OCI-LY1 (cell line): Measurements from ENCODE around the gene GSTM1.
"Not testable (repeated sequence)": the region's sequence is repeated elsewhere in the genome, so short reads cannot be mapped to it uniquely, and the experiment has no call there.

Source experiments
- CTCF ChIP-seq: fragments of 200-600 bp; sonication (generic), shearing (Covaris generic); IDR thresholded peaks from 2 replicates; pipeline ENCODE4 v1.5.1; 2017; ENCODE audit warnings: mild to moderate bottlenecking, antibody characterized with exemption, low read length, moderate library complexity, mixed read lengths
- EZH2 ChIP-seq: fragments of 200-600 bp; sonication (generic), shearing (Covaris generic); IDR thresholded peaks from 2 replicates; pipeline ENCODE4 v1.8.0; 2017; ENCODE audit warnings: borderline replicate concordance, mixed run types, mild to moderate bottlenecking, antibody characterized with exemption, low read length, moderate library complexity, mixed read lengths

DNA sequence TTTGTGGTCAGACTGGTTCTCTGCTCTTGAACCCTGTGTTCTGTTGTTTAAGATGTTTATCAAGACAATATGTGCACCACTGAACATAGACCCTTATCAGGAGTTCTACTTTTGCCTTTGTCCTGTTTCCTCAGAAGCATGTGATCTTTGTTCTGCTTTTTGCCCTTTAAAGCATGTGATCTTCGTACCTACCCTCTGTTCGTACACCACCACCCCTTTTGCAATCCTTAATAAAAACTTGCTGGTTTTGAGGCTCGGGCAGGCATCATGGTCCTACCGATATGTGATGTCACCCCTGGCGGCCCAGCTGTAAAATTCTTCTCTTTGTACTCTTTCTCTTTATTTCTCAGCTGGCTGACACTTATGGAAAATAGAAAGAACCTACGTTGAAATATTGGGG lies 2.8 kb upstream of the GSTM1 start:
- not testable (repeated sequence) for TF ChIP-seq CTCF, EZH2
